Left lobe of liver (tissue), 2 donors: ENCODE data around the gene SLC1A5. TPM values are rescaled to one million over a fixed set of nuclear protein-coding genes. Genes with fewer than 3 reads are reported as not detected.
A peak's percentile ranks its signal among the peaks of the same experiment; 100 is the strongest.

Source experiments
- ATAC-seq: fragments of 200-7000 bp; cut with Tn5 transposase; one replicate; pipeline ENCODE4 v1.9.1; 2020; ENCODE audit warnings: mild to moderate bottlenecking, moderate library complexity
- DNase-seq: peaks from one replicate; pipeline ENCODE4 v3.0.0-alpha.2; 2020; ENCODE audit warnings: low spot score
- total RNA-seq: library from RNA; stranded (reverse); gene quantifications from one replicate; pipeline ENCODE4 v1.2.1, GENCODE V29; 2021
- donor health status: DM: no; HTN: no; CAD: no; lungs with moderate emphysema.
- donor health status: DM: no; HTN: yes; CAD: no.

Gene SLC1A5
- total RNA-seq, 1 donor from 2014 or later = 3.8 TPM

- peak; percentile 55 for ATAC-seq
- DNase-seq = peak; percentile 60
Observed at GRCh38 chr19:46745521-46746280, 42.7 kb downstream of the SLC1A5 start, which contains the start of gene FKRP. TSS of gene FKRP (plus strand) at chr19:46746057. CDS start at chr19:46755451, 9,394 bp downstream.

- ATAC-seq = no peak
- DNase-seq = no peak
Observed at GRCh38 chr19:46745030-46745429, 43.4 kb downstream of the SLC1A5 start.

- ATAC-seq (no peak), DNase-seq (no peak)
Observed at GRCh38 chr19:46744005-46744691, 44.2 kb downstream of the SLC1A5 start.

- DNase-seq (no peak), ATAC-seq (no peak)
Observed at GRCh38 chr19:46742926-46743480, 45.4 kb downstream of the SLC1A5 start.

GRCh38 chr19:46741447-46741846 is 46.9 kb downstream of the SLC1A5 start:
- DNase-seq (no peak), ATAC-seq (no peak)

- ATAC-seq = peak; percentile 90
- DNase-seq = peak; percentile 85
Observed at GRCh38 chr19:46739290-46739771, 49.1 kb downstream of the SLC1A5 start.

GRCh38 chr19:46737761-46738171 is 50.6 kb downstream of the SLC1A5 start:
- no peak for ATAC-seq
- DNase-seq = no peak

GRCh38 chr19:46737298-46737654 is 51.1 kb downstream of the SLC1A5 start:
- DNase-seq (no peak), ATAC-seq (peak; percentile 21)

GRCh38 chr19:46736531-46737297 is 51.7 kb downstream of the SLC1A5 start:
- peak; percentile 20 for ATAC-seq
- DNase-seq = no peak

GRCh38 chr19:46733690-46734292 is 54.6 kb downstream of the SLC1A5 start:
- ATAC-seq (peak; percentile 33), DNase-seq (no peak)

GRCh38 chr19:46732966-46733689 is 55.3 kb downstream of the SLC1A5 start:
- DNase-seq (no peak), ATAC-seq (peak; percentile 11)

GRCh38 chr19:46732172-46732938 is 56.0 kb downstream of the SLC1A5 start:
- no peak for ATAC-seq

GRCh38 chr19:46731584-46731983 is 56.8 kb downstream of the SLC1A5 start:
- DNase-seq (no peak), ATAC-seq (no peak)

More at GRCh38 chr19:46732172-46732938, 56.0 kb downstream of the SLC1A5 start:
- no peak for DNase-seq

- DNase-seq = no peak
Observed at GRCh38 chr19:46731007-46731501, 57.3 kb downstream of the SLC1A5 start.

GRCh38 chr19:46730595-46730994 is 57.8 kb downstream of the SLC1A5 start:
- DNase-seq = no peak
- ATAC-seq = no peak

More at GRCh38 chr19:46731007-46731501, 57.3 kb downstream of the SLC1A5 start:
- peak; percentile 9 for ATAC-seq

GRCh38 chr19:46730187-46730586 is 58.2 kb downstream of the SLC1A5 start:
- DNase-seq (no peak), ATAC-seq (no peak)

GRCh38 chr19:46729696-46730095 is 58.7 kb downstream of the SLC1A5 start:
- DNase-seq = no peak
- ATAC-seq = no peak

GRCh38 chr19:46728693-46729339 is 59.6 kb downstream of the SLC1A5 start:
- ATAC-seq (peak; percentile 75), DNase-seq (peak; percentile 71)
